Brain microvascular endothelial cell (primary cell): Measurements from ENCODE around the gene PRR20G.

Experiments
- DNase-seq: peaks from one replicate; pipeline ENCODE4 v3.0.0-alpha.2; 2020
- H3K27ac ChIP-seq: fragments of 250-450 bp; sonication (Bioruptor Pico); 2 replicates; pipeline ENCODE4 v1.5.1; 2020; ENCODE audit warnings: mild to moderate bottlenecking, moderate library complexity
- H3K27me3 ChIP-seq: fragments of 250-450 bp; sonication (Bioruptor Pico); replicated peaks from 2 replicates; pipeline ENCODE4 v1.5.1; 2020; ENCODE audit warnings: mild to moderate bottlenecking
- H3K36me3 ChIP-seq: fragments of 250-450 bp; sonication (Bioruptor Pico); replicated peaks from 2 replicates; pipeline ENCODE4 v1.5.1; 2020; ENCODE audit warnings: mild to moderate bottlenecking
- H3K4me3 ChIP-seq: 2 replicates; pipeline ENCODE4 v1.5.1; 2011; ENCODE audit warnings: low read depth, mild to moderate bottlenecking, control low read depth, low read length, moderate library complexity
- CTCF ChIP-seq: IDR thresholded peaks from 2 replicates; pipeline ENCODE4 v1.5.1; 2011; ENCODE audit warnings: low read depth, mild to moderate bottlenecking, moderate library complexity, low read length, control low read depth, inconsistent platforms; ENCODE audit errors: missing control alignments
- in situ Hi-C: cut with HindIII; loops from 2 replicates; pipeline ENCODE4 v1.10.0; 2017; ENCODE audit warnings: low sequenced_read_pairs, low pct_ligation_motif_present

Gene PRR20G

GRCh38 chr3:127252446-127252845 is 35.4 kb downstream of the PRR20G start:
- no peak for TF ChIP-seq CTCF
- H3K36me3 ChIP-seq = no peaks in the 10 kb centered on the region
- H3K4me3 ChIP-seq = no peak overlapping the region
- in situ Hi-C loops = no loop called here
- H3K27me3 ChIP-seq = no peaks in the 10 kb centered on the region
- no peak overlapping the region for H3K27ac ChIP-seq
- DNase-seq = no peak

GRCh38 chr3:127250032-127250431 is 37.8 kb downstream of the PRR20G start:
- no peaks in the 10 kb centered on the region for H3K36me3 ChIP-seq
- in situ Hi-C loops = no loop called here
- no peak overlapping the region for H3K27ac ChIP-seq
- H3K4me3 ChIP-seq = no peak overlapping the region
- H3K27me3 ChIP-seq = no peaks in the 10 kb centered on the region
- DNase-seq = no peak
- TF ChIP-seq CTCF = no peak

- no peak overlapping the region for H3K27ac ChIP-seq
- H3K36me3 ChIP-seq = no peaks in the 10 kb centered on the region
- H3K4me3 ChIP-seq = no peak overlapping the region
- no peak for DNase-seq
- TF ChIP-seq CTCF = no peak
- no peaks in the 10 kb centered on the region for H3K27me3 ChIP-seq
- in situ Hi-C loops = no loop called here
Observed at GRCh38 chr3:127247292-127247691, 40.6 kb downstream of the PRR20G start.

- DNase-seq = no peak
- no peaks in the 10 kb centered on the region for H3K36me3 ChIP-seq
Observed at GRCh38 chr3:127238602-127239001, 49.2 kb downstream of the PRR20G start.

GRCh38 chr3:127237835-127238234 is 50.0 kb downstream of the PRR20G start:
- in situ Hi-C loops = no loop called here
- Histone ChIP-seq H3K36me3 (no peaks in the 10 kb centered on the region), H3K27me3 (no peaks in the 10 kb centered on the region), H3K27ac (no peak overlapping the region), H3K4me3 (no peak overlapping the region)
- no peak for DNase-seq
- TF ChIP-seq CTCF = no peak

More at GRCh38 chr3:127238602-127239001, 49.2 kb downstream of the PRR20G start:
- Histone ChIP-seq H3K27me3 (no peaks in the 10 kb centered on the region), H3K4me3 (no peak overlapping the region), H3K27ac (no peak overlapping the region)
- in situ Hi-C loops = no loop called here
- no peak for TF ChIP-seq CTCF

- no peak overlapping the region for H3K4me3 ChIP-seq
- H3K27ac ChIP-seq = no peak overlapping the region
- no peak for TF ChIP-seq CTCF
- in situ Hi-C loops = no loop called here
- H3K36me3 ChIP-seq = no peaks in the 10 kb centered on the region
- DNase-seq = no peak
- no peaks in the 10 kb centered on the region for H3K27me3 ChIP-seq
Observed at GRCh38 chr3:127235706-127236105, 52.1 kb downstream of the PRR20G start.
